ENCODE data around the gene PLEK. TPM values are rescaled to one million over a fixed set of nuclear protein-coding genes. Genes with fewer than 3 reads are reported as not detected.

PLEK gene
- total and polyA plus RNA-seq, 10 donors, result 49.1 to 202 (median 101) TPM

- no peaks in the 10 kb centered on the region for H3K9me3 ChIP-seq
- peaks cover 21 to 72% (median 33%) of the 10 kb centered on the region in 6 donors for H3K4me1 ChIP-seq
- intact Hi-C loops (cut with DNase I; ENCODE audit: low total_unique reads), result no loop called here
- H3K4me3 ChIP-seq, result no peak overlapping the region
- H3K27me3 ChIP-seq (replicated peaks in 1 of 7), result no peaks in the 10 kb centered on the region
- H3K27ac ChIP-seq, result peak overlapping the region in 4 of 8 donors; percentile 4 to 70 (median 28)
- TF ChIP-seq, protein P1, sequence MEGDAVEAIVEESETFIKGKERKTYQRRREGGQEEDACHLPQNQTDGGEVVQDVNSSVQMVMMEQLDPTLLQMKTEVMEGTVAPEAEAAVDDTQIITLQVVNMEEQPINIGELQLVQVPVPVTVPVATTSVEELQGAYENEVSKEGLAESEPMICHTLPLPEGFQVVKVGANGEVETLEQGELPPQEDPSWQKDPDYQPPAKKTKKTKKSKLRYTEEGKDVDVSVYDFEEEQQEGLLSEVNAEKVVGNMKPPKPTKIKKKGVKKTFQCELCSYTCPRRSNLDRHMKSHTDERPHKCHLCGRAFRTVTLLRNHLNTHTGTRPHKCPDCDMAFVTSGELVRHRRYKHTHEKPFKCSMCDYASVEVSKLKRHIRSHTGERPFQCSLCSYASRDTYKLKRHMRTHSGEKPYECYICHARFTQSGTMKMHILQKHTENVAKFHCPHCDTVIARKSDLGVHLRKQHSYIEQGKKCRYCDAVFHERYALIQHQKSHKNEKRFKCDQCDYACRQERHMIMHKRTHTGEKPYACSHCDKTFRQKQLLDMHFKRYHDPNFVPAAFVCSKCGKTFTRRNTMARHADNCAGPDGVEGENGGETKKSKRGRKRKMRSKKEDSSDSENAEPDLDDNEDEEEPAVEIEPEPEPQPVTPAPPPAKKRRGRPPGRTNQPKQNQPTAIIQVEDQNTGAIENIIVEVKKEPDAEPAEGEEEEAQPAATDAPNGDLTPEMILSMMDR (IDR thresholded peaks at IDR 0.05 in 8 of 11, conservative IDR thresholded peaks at IDR 0.05 in 3 of 11), result no peak
- TF ChIP-seq POLR2A (IDR thresholded peaks at IDR 0.05) (no peak), POLR2AphosphoS5 (IDR thresholded peaks at IDR 0.05) (peak in 1 of 3 donors; percentile 51)
- H3K36me3 ChIP-seq, result no peaks in the 10 kb centered on the region
- DNase-seq, result no peak
- WGBS, 5 donors, result 30 to 63% (median 39%) methylated on average over 1 of the region's 1 CpG
Observed at GRCh38 chr2:68417926-68418325, 52.8 kb downstream of the PLEK start.

DNA sequence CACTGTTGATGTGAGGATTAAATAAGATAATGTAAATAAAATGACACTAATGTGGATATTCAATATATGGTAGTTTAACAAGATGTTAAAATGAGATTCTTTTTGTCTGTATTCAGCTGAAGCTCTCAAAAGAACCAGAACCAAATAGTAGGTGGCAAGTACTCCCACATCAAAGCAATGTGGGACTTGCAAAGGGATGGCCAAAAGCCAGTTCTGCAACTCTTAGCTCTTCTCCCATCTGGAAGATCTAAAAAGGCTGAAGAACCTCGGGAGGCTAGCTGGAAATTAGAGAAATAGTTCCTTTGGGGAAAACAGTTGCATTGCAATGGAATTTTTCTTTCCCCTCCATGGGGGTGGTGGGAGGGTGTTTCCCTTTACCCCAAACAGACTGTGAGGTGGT is 53.3 kb downstream of the PLEK start:
- no peaks in the 10 kb centered on the region for H3K27me3 ChIP-seq (replicated peaks in 1 of 7)
- DNase-seq, result no peak
- WGBS, 5 donors, result 54 to 72% (median 68%) methylated on average over 1 of the region's 1 CpG
- peaks cover 18 to 72% (median 35%) of the 10 kb centered on the region in 6 donors for H3K4me1 ChIP-seq
- H3K4me3 ChIP-seq, result no peak overlapping the region
- H3K27ac ChIP-seq, result peak overlapping the region in 4 of 8 donors; percentile 4 to 70 (median 28)
- no peaks in the 10 kb centered on the region for H3K36me3 ChIP-seq
- no peaks in the 10 kb centered on the region for H3K9me3 ChIP-seq
- TF ChIP-seq POLR2AphosphoS5 (IDR thresholded peaks at IDR 0.05) (no peak), POLR2A (IDR thresholded peaks at IDR 0.05) (no peak)
- TF ChIP-seq, protein P1 (IDR thresholded peaks at IDR 0.05 in 8 of 11, conservative IDR thresholded peaks at IDR 0.05 in 3 of 11), result no peak
- intact Hi-C loops (cut with DNase I; ENCODE audit: low total_unique reads), result no loop called here

DNA sequence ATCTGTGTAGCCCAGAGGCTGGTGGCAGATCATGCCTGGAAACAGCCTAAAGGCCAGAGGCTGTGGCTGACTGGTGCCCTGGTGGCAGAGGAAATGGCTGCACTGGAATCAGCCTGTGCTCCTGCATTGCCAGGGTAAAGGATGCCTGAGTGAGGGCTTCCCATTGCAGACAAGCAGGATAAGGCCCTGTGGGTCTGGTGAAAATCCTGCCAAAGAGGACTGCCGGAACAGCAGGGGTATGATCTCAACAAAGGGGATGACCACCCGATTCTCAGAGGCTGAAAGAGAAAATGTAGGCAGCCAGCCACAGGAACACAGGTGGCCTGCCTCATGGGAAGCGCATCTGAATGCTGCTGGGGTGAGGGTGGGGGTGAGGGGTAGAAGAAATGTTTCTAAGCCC is 53.8 kb downstream of the PLEK start:
- no peak overlapping the region for H3K4me3 ChIP-seq
- 66 to 87% (median 80%) methylated on average over 3 of the region's 3 CpGs for WGBS, 5 donors
- TF ChIP-seq POLR2A (IDR thresholded peaks at IDR 0.05) (no peak), POLR2AphosphoS5 (IDR thresholded peaks at IDR 0.05) (no peak)
- TF ChIP-seq, protein P1 (IDR thresholded peaks at IDR 0.05 in 8 of 11, conservative IDR thresholded peaks at IDR 0.05 in 3 of 11), result peak in 2 of 11 experiments; percentile 7 to 16

DNA sequence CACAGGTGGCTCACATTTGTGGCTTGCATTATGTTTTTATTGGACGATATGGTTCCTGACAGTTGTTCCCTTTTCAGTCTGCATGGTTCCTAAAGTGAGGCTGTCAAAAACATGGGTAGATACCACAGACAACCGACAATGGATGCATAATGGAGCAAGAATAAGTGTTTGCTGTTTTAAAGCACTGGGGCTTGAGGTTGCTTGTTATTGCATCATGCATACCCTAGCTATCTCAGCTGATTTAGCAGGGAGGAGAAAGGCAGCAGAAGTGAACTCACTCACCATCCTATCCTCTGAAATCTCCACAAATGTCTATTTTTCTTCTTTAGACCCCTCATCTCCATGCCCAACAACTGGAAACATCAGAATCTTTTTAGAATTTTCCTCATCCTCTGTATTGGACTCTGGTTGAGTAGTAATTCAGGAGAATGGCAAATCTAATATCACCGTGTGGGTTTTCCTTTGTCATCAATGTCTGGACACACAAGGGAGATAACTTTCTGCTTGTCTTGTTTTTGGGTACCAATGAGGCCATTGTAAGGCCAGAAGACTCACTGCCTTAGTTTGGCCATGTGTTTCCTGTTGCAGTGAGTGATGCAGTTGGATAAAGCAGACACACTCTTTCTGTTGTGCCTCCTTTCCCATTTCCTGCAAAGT is 55.3 kb downstream of the PLEK start:
- 47 to 62% (median 55%) methylated on average over 3 of the region's 3 CpGs for WGBS, 5 donors
- no peak for TF ChIP-seq POLR2AphosphoS5 (IDR thresholded peaks at IDR 0.05)
- no peak for TF ChIP-seq POLR2A (IDR thresholded peaks at IDR 0.05)
- TF ChIP-seq, protein P1 (IDR thresholded peaks at IDR 0.05 in 8 of 11, conservative IDR thresholded peaks at IDR 0.05 in 3 of 11), result no peak

More for the DNA sequence above, 53.8 kb downstream of the PLEK start:
- Histone ChIP-seq H3K4me1 (peaks cover 17 to 72% (median 39%) of the 10 kb centered on the region in 6 donors), H3K27me3 (replicated peaks in 1 of 7) (no peaks in the 10 kb centered on the region), H3K36me3 (no peaks in the 10 kb centered on the region), H3K27ac (peak overlapping the region in 4 of 8 donors; percentile 4 to 70 (median 28)), H3K9me3 (no peaks in the 10 kb centered on the region)
- intact Hi-C loops (cut with DNase I; ENCODE audit: low total_unique reads), result no loop called here
- no peak for DNase-seq

More for the DNA sequence above, 55.3 kb downstream of the PLEK start:
- H3K27me3 ChIP-seq (replicated peaks in 1 of 7), result no peaks in the 10 kb centered on the region
- H3K36me3 ChIP-seq, result no peaks in the 10 kb centered on the region
- no peak overlapping the region for H3K27ac ChIP-seq
- H3K9me3 ChIP-seq, result no peaks in the 10 kb centered on the region
- intact Hi-C loops (cut with DNase I; ENCODE audit: low total_unique reads), result loop anchor here (10.0 kb wide), 1 partner anchor 46 kb away; no protein-coding TSS in a partner anchor
- no peak overlapping the region for H3K4me3 ChIP-seq
- peaks cover 27 to 85% (median 54%) of the 10 kb centered on the region in 6 donors for H3K4me1 ChIP-seq
- DNase-seq, result no peak

Data from spleen (tissue), 11 donors.